HG02798 (cell line): ENCODE results near the gene SLC6A6.

Experiments used
- ATAC-seq: cut with Tn5 transposase; IDR thresholded peaks from one replicate; pipeline ENCODE4 v1.9.1; 2021; ENCODE audit warnings: mild to moderate bottlenecking; ENCODE audit not compliant: unreplicated experiment, poor library complexity

SLC6A6 gene

GRCh38 chr3:14371573-14372474 lies 30.6 kb upstream of the SLC6A6 start:
- peak; percentile 49 for ATAC-seq

DNA sequence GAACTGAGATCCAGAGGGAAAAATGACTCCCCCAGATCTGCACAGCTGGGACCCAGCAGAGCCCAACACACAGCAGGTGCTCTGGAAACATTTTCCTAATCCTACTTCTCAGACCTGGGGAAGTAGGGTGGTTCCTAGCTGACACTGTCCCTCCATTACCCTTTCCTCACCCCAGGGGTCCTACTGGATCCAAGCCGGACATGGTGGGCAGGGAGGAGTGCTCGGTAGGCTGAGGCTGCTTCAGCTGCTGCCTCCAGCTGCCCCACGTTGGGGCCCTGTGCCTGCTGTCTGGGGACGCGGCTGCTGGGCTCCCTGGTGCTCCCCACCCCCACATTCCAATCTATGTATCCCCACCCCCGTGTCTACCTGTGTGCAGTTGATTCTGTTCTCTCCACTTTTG lies 29.8 kb upstream of the SLC6A6 start:
- no peak for ATAC-seq

DNA sequence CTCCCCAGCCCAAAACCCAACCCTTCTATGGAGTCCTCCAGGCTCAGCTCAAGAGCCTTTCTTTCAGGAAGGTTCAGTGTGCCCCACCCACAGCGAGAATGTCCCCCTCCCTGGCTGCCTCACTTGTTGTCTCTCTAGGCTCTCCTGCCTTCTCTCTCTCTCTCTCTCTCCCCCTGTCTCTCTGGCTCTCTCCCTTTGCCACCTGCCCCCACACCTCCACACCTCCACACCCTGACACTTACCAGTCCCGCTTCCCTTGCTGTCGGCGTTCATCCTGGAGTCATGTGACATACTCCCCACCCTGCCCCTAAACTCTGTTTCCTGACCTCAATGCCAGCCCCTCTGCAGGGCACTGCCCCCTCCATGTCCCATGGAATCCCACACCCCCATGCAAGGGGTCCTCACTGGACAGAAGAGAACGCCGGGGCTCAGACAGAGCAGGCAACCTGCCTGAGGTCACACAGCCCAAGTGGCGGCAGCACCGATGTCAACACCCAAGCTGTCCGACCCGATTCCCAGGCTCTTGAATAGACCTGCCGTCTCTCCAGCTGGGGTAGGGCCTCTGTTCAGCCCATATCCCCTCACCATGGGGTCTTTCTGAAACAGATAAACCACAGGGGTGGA lies 28.5 kb upstream of the SLC6A6 start:
- no peak for ATAC-seq

DNA sequence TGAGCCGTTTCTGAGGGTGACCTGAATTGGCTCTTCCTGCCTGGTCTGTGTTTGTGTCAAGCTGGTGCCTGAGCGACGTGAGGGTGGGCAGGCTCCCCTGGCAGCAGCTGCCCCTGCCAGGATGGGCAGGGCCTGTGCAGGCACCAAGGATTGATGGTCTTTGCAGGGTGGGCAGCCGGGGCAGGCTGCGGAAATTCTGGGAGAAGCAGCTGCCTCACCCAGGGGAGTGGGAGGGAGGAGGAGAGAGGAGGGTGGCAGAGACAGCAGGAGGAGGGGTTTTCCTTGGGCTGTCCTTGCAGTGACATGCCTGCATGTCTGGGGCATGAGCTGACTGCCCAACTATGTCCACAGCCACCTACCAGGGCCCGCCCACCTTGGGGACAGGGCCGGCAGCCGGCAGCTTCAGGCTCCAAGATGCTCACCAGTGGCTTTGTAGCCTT lies 27.9 kb upstream of the SLC6A6 start:
- ATAC-seq: no peak

- no peak for ATAC-seq
Observed at GRCh38 chr3:14375192-14375591, 27.2 kb upstream of the SLC6A6 start.

DNA sequence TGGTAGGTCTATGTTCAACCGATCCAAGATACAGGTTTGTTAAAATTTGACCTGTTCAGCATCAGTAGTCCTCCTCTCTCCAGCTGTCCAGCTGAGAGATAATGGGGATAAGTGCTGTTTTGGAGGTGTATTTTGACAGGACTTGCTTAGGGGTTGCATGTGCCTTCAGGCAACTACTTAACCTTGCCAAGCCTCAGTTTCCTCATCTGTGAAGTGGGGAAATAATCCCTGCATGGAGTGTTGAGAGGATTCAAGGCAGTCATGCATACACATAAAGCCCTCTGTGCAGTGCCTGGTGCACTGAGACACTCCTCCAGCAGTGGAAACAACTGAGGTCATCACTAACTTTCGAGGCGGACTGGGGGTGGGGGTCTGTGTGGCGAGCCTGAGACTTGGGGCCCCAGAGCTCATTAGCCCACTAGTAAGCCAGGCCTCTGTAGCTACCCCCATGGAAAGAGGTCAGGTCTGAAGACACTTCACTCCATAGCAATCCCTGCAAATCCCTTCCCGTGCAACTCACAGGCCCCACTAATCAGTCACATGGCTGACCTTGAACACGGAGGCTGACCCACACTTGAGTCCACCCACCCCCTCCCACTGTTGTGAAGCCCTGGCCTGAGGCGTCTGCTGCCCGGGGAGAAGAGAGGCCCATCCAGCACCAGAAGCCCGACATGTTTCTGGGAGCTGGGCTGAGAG lies 25.9 kb upstream of the SLC6A6 start:
- ATAC-seq: no peak

- ATAC-seq: no peak
Observed at GRCh38 chr3:14377044-14377837, 25.2 kb upstream of the SLC6A6 start.

DNA sequence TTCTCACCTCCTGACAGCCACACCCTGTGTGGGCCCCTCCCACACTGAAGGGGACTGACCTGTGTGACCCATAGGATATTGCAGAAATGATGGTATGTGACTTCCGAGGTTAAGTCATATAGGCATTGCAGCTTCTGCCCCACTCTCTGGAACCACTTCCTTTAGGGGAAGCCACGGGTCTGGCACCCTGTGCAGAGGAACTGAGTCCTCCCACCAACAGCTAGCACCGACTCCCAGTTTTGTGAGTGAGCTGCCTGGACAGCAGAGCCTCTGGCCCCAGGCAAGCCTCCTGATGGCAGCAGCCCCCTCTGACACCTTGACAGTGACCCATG lies 24.6 kb upstream of the SLC6A6 start:
- ATAC-seq: no peak

DNA sequence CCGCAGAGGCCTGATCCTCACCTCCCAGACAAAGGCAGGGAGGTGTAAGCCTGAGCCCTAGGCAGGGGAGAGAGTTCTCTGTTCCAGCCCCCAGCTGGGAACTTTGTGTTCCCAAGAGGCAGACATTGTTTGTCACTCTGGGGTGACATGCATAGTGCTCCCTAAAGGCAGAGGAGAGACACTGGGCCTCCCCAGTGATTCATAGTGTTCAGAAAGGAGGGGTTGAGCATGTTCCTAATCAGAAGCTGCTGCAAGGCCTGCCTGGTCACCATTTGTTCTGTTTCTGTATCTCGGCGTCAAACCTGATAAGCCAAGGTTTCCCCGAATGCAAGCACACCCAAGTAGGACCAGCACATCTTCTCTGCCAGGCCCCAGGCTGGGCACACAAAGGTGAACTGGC lies 24.0 kb upstream of the SLC6A6 start:
- ATAC-seq: no peak

DNA sequence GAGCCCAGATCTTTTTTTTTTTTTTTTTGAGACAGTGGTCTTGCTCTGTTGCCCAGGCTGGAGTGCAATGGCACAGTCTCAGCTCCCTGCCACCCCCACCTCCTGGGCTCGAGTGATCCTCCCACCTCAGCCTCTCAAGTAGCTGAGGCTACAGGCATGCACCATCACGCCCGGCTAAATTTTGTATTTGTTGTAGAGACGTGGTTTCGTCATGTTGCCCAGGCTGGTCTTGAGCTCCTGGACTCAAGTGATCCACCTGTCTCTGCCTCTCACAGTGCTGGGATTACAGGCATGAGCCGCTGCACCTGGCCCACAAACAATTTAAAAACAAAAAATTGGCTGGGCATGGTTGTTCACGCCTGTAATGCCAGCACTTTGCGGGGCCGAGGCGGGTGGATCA lies 22.6 kb upstream of the SLC6A6 start:
- no peak for ATAC-seq

DNA sequence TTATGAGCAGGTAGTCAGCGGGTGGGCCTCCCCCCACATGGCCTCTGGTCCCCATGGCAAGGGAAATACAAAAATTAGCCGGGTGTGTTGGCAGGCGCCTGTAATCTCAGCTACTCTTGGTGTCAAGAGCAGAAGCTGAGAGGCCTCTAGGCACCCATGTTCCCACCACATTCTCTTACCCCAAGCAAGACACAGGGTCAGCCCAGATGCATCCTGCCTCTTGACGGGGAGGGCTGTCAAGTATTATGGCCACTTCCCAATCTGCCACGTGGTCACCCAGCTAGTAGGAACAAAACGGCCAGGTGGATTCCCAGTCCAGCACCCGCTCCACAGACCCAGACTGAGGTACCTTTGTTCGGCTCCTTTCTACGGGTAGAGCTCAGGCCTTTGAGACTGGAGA lies 16.2 kb upstream of the SLC6A6 start:
- no peak for ATAC-seq

- ATAC-seq: no peak
Observed at GRCh38 chr3:14388201-14388600, 14.2 kb upstream of the SLC6A6 start.

GRCh38 chr3:14389166-14389606 lies 13.2 kb upstream of the SLC6A6 start:
- ATAC-seq: no peak

- ATAC-seq: no peak
Observed at GRCh38 chr3:14389716-14390115, 12.7 kb upstream of the SLC6A6 start.

GRCh38 chr3:14391033-14391432 lies 11.4 kb upstream of the SLC6A6 start:
- ATAC-seq: no peak

DNA sequence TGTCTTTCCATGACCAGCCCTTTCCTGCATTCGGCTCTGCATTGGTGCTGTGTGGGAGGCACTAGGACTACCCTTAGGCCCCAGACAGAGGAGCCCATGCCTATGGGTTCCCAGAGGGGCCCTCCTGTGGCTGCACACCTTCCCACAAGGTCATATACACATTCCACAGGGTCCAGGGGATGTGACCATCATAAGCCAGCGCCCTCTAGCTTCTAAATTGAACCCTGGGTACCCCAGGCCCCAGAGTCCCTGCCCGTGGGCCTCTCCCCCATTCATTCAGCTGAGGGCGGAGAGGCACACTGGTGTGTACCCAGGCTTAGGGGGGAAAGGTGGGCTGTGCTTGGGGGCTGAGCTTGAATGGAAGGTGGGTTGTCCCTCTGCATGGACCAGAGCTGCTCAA lies 10.2 kb upstream of the SLC6A6 start:
- no peak for ATAC-seq

- no peak for ATAC-seq
Observed at GRCh38 chr3:14392803-14393319, 9.5 kb upstream of the SLC6A6 start.

DNA sequence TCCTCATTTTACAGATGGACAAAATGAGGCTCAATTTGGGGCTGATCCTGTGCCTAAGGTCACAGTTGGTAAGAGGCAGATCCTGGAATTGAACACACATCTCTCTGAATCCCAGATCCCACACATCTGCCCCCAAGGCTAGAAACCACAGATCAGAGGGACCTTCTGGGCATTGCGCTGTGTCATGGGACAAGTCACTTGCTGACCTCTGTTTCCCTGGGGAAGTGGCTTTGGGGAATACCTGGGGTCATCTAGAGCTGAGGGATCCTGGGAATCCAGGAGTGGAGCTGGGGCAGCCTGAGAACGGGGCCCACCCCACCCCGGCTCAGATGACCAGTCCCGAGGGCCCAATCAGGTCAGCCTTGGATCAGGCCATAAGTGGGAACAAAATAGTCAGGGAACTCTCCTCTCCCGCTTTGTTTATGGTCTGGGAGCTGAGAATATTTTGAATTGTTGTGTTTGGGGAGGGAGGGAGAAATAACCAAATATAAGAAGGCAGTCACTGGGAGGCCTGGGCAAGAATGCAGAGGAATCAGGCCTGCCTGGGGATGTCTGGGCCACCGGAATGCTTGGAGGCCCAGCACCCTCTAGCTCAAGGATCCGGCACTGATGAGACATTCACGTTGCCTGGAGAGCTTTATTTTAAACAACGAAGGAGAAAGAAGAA lies 8.8 kb upstream of the SLC6A6 start:
- no peak for ATAC-seq

DNA sequence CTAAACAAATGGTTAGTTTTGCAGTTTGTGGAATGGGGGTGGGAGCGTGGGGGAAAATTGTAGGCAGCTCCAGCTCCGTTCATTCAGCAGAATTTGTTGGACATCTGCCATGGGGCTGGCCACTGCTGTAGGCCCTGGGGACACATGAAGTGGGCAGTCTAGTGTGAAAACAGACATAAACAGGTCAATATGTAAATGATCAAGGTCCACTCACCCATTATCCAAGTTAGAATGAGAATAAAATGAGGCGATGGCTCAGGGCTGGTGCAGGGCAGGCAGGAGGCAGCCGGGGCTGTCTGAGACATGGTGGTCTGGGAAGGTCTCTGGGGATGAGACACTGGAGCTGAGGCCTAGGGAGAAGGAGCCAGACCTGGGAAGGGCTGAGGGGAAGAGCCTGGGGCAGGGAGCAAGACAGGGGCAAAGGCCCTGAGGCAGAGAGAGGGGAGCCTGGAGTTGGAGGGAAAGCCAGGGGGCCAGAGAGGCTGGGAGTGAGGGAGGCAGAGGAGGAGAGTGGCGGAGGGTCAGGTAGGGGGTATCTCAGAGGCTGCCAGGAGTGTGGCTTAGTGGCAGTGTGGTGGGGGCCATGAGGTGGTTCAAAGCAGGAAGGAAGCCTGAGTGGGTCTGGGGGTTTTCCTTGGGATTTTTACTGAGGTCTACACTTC lies 6.2 kb upstream of the SLC6A6 start:
- no peak for ATAC-seq
